PC-9 (cell line): ENCODE measurements around the gene VGLL4. TPM values are rescaled to one million over a fixed set of nuclear protein-coding genes. Genes with fewer than 3 reads are reported as not detected.

Experiments used
- BruUV-seq: library from RNA; stranded (reverse); fragments of 400-500 nt; replicated peaks from 2 replicates; lab custom pipeline; 2021; lab: Mats Ljungman, UMichigan
- CTCF ChIA-PET: fragments of 300-600 bp; sonication (Branson Sonifier 250); formaldehyde crosslinking; loops from one replicate; lab custom pipeline; 2022; ENCODE audit warnings: antibody characterized with exemption; lab: Charles Lee
- POLR2A ChIA-PET: fragments of 300-600 bp; sonication (Branson Sonifier 250); formaldehyde crosslinking; loops from one replicate; lab custom pipeline; 2022; ENCODE audit warnings: antibody characterized with exemption; ENCODE audit not compliant: unreplicated experiment; lab: Charles Lee
- DNase-seq, 2 experiments: peaks; one replicate each; pipeline versions ENCODE4 v3.0.0 to v3.0.0-alpha.2; 2015 to 2022; ENCODE audit warnings: mixed read lengths in 1 of 2
- H2AFZ ChIP-seq: fragments of 200-600 bp; sonication (generic); 2 replicates; pipeline ENCODE4 v1.8.1; 2017; ENCODE audit warnings: antibody characterized with exemption
- H3F3A ChIP-seq: fragments of 200-600 bp; sonication (generic); 2 replicates; pipeline ENCODE4 v1.8.1; 2017; ENCODE audit warnings: antibody characterized with exemption, mild to moderate bottlenecking, low read depth; ENCODE audit not compliant: insufficient read depth
- H3K27ac ChIP-seq: fragments of 200-600 bp; sonication (generic); 2 replicates; pipeline ENCODE4 v1.6.1; 2016; ENCODE audit warnings: mixed run types
- H3K27me3 ChIP-seq: fragments of 200-600 bp; sonication (generic); 2 replicates; pipeline ENCODE4 v1.6.1; 2016; ENCODE audit warnings: low read depth, mixed run types; ENCODE audit not compliant: insufficient read depth
- H3K36me3 ChIP-seq: fragments of 200-600 bp; sonication (generic); 2 replicates; pipeline ENCODE4 v1.6.1; 2016; ENCODE audit warnings: low read depth, mixed run types
- H3K4me1 ChIP-seq: fragments of 200-600 bp; sonication (generic); replicated peaks from 2 replicates; pipeline ENCODE4 v1.6.1; 2016; ENCODE audit warnings: mixed run types; ENCODE audit not compliant: insufficient read depth
- H3K4me2 ChIP-seq: fragments of 200-600 bp; sonication (generic); 2 replicates; pipeline ENCODE4 v1.6.1; 2017; ENCODE audit warnings: mixed run types
- H3K4me3 ChIP-seq: fragments of 200-600 bp; sonication (generic); 2 replicates; pipeline ENCODE4 v1.6.1; 2016; ENCODE audit warnings: mixed run types
- H3K79me2 ChIP-seq: fragments of 200-600 bp; sonication (generic); 2 replicates; pipeline ENCODE4 v1.6.1; 2017; ENCODE audit warnings: low read depth, mixed run types
- H3K9me2 ChIP-seq: fragments of 200-600 bp; sonication (generic); 2 replicates; pipeline ENCODE4 v1.8.1; 2017; ENCODE audit warnings: mild to moderate bottlenecking; ENCODE audit not compliant: insufficient read depth
- H3K9me3 ChIP-seq: fragments of 200-600 bp; sonication (generic); 2 replicates; pipeline ENCODE4 v1.8.1; 2016; ENCODE audit warnings: low read depth; ENCODE audit not compliant: insufficient read depth
- H4K20me1 ChIP-seq: fragments of 200-600 bp; sonication (generic); 2 replicates; pipeline ENCODE4 v1.8.1; 2017; ENCODE audit not compliant: insufficient read depth
- CTCF ChIP-seq: fragments of 200-600 bp; sonication (generic); conservative IDR thresholded peaks from 2 replicates; pipeline ENCODE4 v1.6.1; 2017; ENCODE audit warnings: mixed run types, antibody characterized with exemption, mild to moderate bottlenecking, moderate library complexity
- EZH2 ChIP-seq: fragments of 200-600 bp; sonication (generic); IDR thresholded peaks from 2 replicates; pipeline ENCODE4 v1.8.0; 2017; ENCODE audit warnings: antibody characterized with exemption, low read depth
- intact Hi-C: fragments of 100-400 bp; cut with micrococcal nuclease; formaldehyde crosslinking; loops from one replicate; pipeline ENCODE4 v1.10.0; 2022; ENCODE audit not compliant: unreplicated experiment
- total RNA-seq: library from RNA; stranded (reverse); gene quantifications from 2 replicates; pipeline ENCODE4 v1.2.3, GENCODE V29; 2021

The VGLL4 gene
- total RNA-seq, 1 experiment from 2014 or later: 42.2 TPM

- no peaks in the 10 kb centered on the region for H3F3A ChIP-seq
- no TSS peak for BruUV-seq
- no peak overlapping the region for H2AFZ ChIP-seq
- ChIA-PET POLR2A (no interaction called here), CTCF (no interaction called here)
- H3K27ac ChIP-seq: no peak overlapping the region
- H3K4me3 ChIP-seq: no peak overlapping the region
- no peaks in the 10 kb centered on the region for H3K4me1 ChIP-seq
- no peak for TF ChIP-seq CTCF
- no peak for TF ChIP-seq EZH2
- H3K9me2 ChIP-seq: no peaks in the 10 kb centered on the region
- intact Hi-C loops: no loop called here
- H3K9me3 ChIP-seq: no peaks in the 10 kb centered on the region
- no peaks in the 10 kb centered on the region for H3K36me3 ChIP-seq
- peaks cover 93% of the 10 kb centered on the region for H3K79me2 ChIP-seq
- H3K4me2 ChIP-seq: no peak overlapping the region
- peaks cover 70% of the 10 kb centered on the region; the same call in 1 of the 2 replicates for H4K20me1 ChIP-seq
- no peaks in the 10 kb centered on the region for H3K27me3 ChIP-seq
- no peak for DNase-seq
Measured at GRCh38 chr3:11583638-11584046, 60.1 kb downstream of the VGLL4 start.

GRCh38 chr3:11583235-11583634 lies 60.5 kb downstream of the VGLL4 start:
- Histone ChIP-seq H3K27me3 (no peaks in the 10 kb centered on the region), H3K27ac (no peak overlapping the region), H3K36me3 (no peaks in the 10 kb centered on the region), H4K20me1 (peaks cover 67% of the 10 kb centered on the region), H3F3A (no peaks in the 10 kb centered on the region), H2AFZ (no peak overlapping the region), H3K4me1 (no peaks in the 10 kb centered on the region), H3K4me2 (no peak overlapping the region), H3K9me2 (no peaks in the 10 kb centered on the region), H3K4me3 (no peak overlapping the region), H3K9me3 (no peaks in the 10 kb centered on the region), H3K79me2 (peaks cover 90% of the 10 kb centered on the region)
- no peak for TF ChIP-seq CTCF
- TF ChIP-seq EZH2: no peak
- POLR2A ChIA-PET: no interaction called here
- BruUV-seq: no TSS peak
- intact Hi-C loops: no loop called here
- DNase-seq: no peak
- CTCF ChIA-PET: no interaction called here

- H4K20me1 ChIP-seq: peaks cover 70% of the 10 kb centered on the region
- intact Hi-C loops: loop anchor here (1.0 kb wide), 1 partner anchor 9 kb away; no protein-coding TSS in a partner anchor
- no peak for TF ChIP-seq EZH2
- no peak for TF ChIP-seq CTCF
Measured at GRCh38 chr3:11582191-11582968, 61.3 kb downstream of the VGLL4 start.

More at GRCh38 chr3:11582191-11582968, 61.3 kb downstream of the VGLL4 start:
- peaks cover 89% of the 10 kb centered on the region for H3K79me2 ChIP-seq
- H3K27me3 ChIP-seq: no peaks in the 10 kb centered on the region
- CTCF ChIA-PET: no interaction called here
- no peak overlapping the region for H3K4me3 ChIP-seq
- POLR2A ChIA-PET: no interaction called here
- no TSS peak for BruUV-seq
- no peaks in the 10 kb centered on the region for H3K9me3 ChIP-seq
- H3F3A ChIP-seq: no peaks in the 10 kb centered on the region
- 0 out of 2 replicates have a peak overlapping the region, but pooled peaks have one; percentile 6 for H3K4me2 ChIP-seq
- no peaks in the 10 kb centered on the region for H3K9me2 ChIP-seq
- H3K36me3 ChIP-seq: no peaks in the 10 kb centered on the region
- no peaks in the 10 kb centered on the region for H3K4me1 ChIP-seq
- no peak for DNase-seq
- H2AFZ ChIP-seq: no peak overlapping the region
- no peak overlapping the region for H3K27ac ChIP-seq
